Right renal cortex interstitium (tissue), 3 donors: ENCODE data around the gene MYEOV. TPM values are rescaled to one million over a fixed set of nuclear protein-coding genes. Genes with fewer than 3 reads are reported as not detected.
A peak's percentile ranks its signal among the peaks of the same experiment; 100 is the strongest.

ENCODE experiments used
- DNase-seq, 3 donors: peaks; one replicate each; pipeline ENCODE4 v3.0.0-alpha.2; 2013; ENCODE audit warnings: low read depth in 3 of 3, low spot score in 2 of 3
- polyA plus RNA-seq, 3 donors: library from polyadenylated mRNA; unstranded; fragments of 120-200 nt; gene quantifications; one replicate each; pipeline ENCODE4 v1.2.1, GENCODE V29; 2013; ENCODE audit not compliant: insufficient read length in 3 of 3

Gene MYEOV
- polyA plus RNA-seq, 3 donors: 4.5 to 5.6 (median 4.8) TPM

DNA sequence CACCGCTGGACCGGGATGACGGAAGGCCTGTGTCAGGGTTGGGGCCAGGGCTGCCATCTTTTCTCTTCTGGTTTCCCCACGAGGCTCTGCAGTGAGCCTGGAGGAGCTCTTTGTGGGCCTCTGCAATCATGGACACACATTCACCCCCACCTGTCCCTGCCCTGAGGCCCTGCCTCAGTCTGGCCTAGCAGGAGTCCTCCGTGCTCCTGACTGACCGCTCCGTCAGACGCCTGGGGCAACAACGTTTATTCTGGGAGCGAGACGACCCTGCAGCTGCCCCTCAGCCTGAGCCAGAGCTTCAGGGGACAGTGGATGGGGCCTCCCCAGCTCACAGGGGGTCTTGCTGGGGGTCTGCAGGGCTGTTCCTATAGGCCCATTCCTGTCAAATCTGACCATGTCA, 8.2 kb upstream of the MYEOV start:
- no peak for DNase-seq

DNA sequence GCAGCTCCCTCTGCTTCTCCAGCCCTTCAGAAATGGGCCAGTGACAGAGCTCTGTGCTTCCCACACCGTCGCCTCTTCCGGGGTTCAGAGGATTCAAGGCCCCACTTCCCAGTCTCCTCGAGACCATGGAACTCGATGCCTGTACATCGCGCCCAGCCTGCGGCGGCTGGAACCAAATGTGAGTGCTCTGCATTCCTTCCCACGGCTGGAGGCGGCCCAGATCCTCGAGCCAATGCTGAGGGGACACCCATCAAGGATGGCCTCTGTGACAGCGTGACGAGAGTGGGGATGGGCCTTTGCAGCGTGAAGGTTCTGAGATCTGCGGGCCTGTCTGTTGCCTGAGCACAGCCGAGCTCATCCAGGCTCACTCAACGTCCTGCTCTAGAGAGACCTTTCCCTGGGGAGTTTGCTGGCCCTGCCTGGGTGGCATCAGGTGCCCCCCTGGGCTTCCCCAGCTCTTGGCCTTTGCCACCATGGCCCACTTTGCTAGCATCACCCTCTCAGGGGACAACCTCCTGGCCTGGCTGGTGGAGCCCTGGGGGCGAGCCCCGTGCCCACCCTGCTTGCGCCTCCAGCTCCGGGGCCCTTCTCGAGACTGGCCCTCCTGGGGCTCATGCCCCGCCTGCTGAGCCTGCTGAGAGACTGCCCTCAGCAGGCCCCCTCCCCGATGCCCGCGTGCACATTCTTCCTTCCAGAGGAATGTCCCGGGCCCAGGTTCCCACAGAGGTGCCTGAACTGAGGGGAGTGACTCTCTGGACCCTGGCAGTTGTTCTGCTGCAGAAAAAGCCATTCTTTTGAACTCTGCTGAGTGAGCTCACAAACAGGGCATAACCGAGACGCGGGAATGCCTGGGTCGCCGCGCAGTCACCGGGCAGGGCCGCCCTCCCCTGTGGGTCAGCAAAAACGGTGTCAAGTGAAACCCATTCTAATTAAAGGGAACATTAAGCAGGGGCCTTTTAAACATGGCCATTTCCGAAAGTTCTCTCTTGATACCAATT, 7.3 kb upstream of the MYEOV start:
- DNase-seq: peak; percentile 57 to 75 (median 61)

DNA sequence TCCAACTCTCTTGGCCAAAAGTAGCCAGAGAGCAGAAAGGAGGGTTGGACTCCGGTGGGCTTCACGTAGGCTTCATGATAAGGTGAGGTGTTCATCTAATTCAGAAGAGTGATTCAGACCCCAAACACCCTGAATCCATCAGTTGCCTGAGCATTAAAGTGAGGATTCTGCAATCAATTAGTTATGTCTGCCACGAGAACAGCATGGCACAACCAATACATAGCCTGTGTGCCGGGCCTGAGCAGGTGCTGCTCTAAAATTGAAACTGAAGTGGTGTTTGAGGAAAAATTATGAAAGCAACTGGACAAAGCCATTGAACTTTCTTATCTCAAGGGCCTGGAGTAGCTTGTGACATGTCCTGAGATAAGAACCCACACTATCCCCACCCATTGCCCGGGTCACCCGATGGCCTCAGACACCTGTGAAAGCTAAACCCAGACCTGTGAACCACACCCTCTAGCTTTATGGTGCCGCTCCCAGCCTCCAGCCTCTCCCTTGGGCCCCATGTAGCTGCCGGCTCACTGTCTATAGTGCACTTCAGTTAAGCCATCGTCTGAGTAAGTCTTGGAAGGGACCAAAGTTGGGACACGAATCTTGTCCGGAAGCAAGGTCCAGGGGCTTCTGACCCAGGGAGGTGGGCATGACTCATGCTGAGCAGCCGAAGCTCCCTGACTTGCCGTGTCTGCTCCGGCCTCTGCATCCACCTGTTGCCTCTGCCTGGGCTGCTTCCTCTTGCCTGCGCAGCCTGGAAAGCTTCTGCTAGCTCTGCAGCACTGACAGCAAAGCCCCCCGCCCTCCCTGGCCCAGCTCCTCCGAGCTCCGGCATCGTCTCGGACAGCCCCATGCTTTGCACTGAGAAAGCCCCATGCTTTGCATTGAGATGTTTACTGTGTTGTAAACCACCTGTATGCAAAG, 5.7 kb upstream of the MYEOV start:
- no peak for DNase-seq

DNA sequence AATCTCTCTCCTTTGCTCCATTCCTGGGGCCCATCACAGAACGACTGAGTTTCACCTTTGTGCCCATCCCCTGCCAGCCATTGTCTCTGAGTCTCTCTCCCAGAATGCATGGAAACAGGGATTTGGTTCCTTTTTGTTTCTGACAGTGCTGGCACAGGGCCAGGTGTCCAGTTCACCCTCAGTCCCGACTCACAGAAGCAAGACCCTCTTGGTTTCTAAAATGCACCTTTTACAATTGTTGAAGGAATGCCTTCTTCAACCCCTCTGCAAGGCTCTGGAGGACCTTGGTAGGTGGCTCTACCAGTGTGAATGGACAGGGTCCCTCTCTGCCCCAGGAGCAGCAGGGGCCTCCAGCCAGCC, 5.1 kb upstream of the MYEOV start:
- DNase-seq: no peak

DNA sequence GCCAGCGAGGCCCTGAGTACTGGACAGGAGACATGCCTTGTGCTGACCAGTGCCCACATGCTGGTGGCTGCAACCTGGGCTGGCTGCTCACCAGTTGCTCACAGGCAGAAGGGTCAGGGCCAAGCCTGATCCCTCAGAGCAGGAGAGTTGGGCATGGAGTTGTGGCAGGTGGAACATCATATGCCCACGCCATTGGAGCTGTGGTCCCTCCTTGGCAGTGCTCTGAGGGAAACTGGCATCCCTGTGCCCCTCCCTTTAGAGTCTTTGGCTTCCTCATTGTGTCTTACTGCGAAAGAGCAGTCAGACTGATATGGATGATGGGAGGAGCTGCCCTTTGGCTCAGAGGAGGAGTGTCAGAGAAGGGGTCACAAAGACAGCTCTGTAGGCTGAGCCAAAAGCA, 3.1 kb upstream of the MYEOV start:
- no peak for DNase-seq

DNA sequence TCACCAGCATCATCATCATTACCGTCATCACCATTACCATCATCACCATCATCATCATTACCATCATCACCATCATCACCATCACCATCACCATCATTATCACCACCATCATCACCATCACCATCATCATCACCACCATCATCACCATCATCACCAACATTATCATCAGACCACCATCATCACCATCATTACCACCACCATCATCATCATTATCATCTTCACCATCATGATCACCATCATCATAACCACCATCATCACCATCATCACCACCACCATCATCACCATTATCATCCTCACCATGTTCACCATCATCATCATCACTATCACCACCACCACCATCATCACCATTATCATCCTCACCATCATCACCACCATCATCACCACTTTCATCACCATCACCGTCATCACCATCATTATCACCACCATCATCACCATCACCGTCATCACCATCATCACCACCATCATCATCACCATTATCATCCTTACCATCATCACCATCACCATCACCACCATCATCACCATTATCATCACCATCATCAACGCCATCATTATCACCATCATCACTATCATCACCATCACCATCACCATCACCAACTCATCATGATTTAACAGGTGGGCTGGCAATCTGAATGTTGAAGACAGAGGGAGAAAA, 2.4 kb upstream of the MYEOV start:
- no peak for DNase-seq

DNA sequence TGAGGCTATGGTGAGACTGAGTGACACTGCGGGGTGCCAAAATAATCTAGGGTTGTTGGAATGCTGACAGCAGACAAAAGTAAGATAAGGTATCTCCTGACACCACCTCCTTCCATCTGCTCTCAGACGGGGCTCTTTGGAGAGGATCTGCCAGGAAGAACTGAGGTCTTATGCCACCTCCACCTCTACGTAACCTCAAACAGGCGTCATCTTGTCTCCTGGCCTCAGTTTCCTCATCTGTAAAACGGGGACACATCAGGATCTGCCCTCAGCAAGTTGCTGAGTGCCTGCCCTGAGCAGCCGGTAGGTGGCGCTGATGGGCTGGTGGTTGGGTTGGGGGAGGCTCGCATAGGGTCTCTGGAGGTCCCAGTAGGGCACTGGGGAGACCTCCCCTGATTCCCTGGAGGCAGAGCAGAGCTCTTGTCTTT, 1.7 kb upstream of the MYEOV start:
- no peak for DNase-seq

DNA sequence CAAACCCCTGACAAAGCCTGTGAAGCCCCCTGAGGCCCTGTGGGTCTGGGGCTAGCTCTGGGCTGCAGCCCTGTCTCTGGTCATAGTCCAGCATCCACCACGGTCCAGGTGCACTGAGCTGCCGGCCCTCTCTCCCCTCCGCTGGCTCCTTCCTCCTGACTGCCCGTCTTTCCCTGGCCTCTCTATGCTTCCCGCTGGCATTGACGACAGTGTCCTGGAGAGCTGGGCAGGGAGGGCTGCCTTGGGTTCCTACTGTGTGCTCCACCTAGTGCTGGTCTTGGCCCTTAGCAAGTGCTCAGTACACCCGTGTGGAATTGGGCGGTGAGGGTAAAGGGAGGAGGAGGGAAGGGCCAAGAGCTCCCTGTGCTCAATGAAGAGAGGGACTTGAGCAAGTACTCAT, 868 bp upstream of the MYEOV start:
- no peak for DNase-seq

DNA sequence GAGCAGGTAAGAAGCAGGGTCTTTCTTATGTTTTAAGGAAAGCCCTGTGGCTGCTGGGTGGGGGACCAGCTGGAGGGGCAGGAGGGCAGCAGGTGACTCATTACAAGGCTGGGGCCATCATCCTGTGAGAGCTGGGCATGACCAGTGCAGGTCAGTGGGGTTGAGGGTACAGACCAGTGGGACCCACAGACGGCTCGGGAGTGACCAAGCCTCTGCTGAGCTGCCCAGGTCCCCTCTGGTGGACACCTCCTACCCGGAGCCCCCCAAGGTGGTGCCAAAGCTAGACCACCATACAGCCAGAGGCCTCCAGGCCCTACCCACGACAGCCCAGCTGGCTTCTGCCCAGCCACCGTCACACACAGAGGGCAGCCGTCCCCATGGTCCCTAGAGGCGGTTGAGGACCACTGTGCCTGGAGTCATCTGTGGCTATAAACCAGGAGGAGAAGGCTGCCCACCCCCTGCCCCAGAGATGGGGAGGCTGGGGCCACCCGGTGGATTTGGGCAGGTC, 670 bp downstream of the MYEOV start:
- DNase-seq: no peak

DNA sequence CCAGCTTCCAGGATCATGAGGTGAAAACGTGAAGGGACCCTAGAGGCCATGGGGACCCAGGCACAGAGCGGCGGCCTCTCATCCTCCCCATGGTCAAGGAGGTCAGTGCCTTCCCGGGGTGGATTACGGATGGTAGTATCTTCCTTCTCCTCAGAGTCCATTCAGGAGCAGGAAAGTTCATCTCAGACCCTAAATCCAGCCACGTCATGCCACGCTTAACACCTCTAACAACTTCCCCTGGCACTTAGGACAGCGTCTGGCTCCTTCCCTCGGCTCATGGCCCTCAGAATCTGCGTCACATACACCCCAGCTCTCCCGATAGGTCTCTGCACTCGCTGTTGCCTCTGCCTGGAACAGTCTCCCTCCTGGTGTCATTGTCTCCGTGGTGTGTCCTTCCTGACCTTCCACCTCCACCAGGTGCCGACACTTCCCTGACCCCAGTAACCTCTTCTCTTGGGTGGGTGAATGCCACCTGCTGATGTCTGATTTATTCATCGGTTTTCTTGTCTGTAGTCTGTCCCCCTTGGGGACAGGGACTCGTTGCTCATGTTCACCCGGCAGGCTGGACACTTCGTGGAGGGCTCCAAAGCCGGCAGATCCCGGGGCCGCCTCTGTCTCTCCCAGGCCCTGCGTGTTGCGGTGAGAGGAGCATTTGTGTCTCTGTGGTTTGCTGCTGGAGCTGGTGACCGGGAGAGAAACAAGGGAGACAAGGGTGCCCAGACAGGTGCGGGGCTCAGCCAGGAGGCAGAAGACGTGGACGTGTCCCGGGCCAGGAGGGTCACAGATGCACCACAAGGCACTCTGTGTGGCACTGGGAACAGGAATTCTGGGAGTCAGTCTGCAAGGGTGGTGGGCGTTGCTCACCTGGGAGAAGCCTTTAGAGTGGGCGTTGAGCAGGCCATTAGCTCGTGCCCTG, 1.4 kb downstream of the MYEOV start:
- DNase-seq: no peak

DNA sequence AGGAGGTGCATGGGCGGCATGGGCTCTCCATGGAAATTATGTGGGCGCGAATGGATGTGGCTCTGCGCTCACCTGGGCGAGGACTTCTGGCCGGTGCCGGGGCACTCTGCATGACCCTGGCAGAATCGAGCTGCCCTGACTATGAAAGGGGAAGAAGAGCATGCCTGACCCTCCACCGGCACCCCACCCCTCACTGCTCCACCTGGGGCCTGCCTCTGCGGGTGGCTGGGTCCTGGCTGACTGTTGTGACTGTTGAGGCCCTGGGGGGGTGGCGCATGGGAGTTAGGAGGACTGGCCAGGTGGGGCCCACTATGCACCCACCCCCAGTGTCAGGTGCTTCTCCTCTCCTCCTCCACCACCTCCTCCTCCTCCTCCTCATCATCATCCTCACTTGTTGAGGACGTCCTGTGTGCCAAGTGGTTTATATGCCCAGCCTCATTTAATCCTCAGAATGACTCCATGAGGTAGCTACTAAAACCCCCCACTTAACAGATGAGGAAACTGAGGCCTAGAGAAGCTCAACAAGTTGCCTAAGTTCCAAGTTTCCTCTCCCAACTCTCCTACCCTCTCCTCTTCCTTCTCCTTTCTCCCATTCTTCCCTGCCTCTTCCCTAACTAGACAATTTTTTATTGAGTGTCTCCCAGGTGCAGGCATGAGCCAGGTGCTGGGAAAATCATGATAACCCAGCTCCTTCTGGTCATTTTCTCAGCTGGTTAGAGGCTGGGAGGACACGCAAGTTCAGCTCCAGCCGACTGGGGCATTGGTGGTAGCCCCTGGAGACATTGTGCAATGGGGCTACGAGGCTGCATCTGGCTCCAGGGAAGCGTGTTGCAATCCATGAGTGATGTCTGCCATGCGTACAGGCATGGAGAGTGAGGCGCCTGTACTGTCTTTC, 2.3 kb downstream of the MYEOV start:
- no peak for DNase-seq

DNA sequence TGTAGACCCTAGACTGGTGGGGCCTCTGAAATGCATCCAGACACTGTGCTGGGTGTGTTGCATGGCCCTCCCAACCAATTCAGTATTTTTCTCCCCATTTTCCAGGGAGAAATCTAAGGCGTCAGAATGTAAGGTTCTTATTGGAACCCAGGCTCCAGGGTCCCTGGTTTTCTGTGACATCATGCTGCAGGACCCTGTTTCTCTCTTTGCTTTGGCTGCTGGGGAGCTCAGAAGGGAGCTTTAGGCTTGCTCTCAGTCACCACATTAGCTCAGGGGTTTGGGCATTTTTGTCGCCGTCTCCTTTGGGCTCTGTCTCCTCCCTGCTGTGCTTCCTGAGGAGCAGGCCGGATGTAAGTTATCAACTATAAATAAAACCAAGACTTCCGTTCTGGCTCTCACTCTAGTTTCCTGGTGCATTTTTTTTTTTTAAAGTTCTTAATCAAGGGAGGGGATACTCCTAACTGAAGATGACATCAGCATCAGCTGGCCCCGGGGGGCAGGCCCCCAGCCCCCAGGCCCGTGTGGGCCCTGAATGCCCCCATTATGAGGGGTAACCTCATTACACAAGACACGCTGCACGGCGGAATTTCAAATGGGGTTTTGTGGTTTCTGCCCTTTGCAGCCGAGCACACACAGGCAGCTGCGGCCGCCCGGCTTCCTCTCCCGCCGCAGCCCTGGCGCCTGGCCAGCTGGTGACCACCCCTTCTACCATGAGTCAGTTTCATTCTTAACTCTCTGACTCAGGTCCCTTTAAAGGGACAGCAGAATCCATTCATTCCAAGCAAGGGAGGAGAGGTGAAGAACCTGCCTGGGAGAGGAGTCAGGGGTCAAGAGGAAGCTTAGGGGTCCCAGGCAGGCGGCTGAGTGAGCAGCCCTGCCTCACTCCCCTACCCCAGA, 3.2 kb downstream of the MYEOV start:
- DNase-seq: peak; percentile 75 to 83 (median 81)

DNA sequence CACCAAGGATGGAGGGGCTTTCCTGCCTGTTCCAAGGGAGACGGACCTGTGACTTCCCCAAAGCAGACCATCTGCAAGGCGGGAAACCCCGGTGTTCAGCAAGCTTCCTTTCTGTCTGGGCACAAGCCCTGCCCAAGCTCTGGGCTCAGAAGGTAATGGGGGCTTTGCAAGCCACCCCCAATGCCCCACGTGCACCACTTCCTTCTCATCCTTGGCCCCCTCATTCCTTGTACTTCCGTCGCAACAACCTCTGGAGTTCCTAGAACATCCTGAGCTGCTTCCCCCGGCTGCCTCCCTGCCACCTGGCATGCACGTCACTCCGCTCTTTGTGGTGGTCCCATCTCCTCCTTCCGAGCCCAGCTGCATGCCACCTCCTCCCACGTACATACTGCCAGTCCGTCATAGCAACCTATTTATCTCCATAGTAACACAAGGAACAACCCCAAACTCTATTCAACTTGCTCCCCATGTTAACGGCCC, 3.9 kb downstream of the MYEOV start:
- DNase-seq: no peak

DNA sequence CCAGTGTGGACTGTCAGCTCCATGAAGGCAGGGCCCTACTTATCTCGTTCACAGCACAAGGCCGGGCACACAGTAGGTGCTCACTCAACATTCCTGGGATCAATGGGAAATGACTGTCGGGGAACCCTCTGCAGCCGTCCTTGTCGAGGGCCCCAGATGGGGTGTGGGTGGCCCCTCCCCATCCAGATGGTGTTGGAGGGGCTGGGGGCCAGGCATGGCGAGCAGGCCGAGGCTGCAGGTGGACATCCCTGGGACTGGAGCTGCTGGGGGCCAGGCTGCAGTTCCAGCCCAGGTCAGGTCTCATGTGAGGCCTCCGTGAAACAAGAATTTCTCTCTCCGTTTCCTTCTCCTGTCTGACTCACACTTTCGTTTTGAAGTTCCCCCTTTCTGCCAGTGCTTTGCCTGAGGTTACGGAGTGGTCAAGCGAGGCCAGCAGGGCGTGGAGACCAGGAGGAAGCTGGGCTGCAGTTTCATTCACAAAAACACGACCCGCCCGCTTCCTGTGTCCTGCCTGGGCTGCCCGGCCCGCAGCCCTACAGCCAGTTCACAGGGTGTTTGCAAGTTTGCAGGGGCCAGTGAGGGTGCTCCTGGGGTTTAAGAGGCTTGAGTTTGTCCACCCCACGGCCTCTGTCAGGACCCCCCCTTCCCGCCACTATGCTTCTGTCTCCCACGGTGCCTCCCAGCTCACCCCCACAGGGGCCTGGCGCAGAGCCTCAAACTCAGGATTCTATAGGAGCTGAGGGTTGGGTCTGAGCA, 4.5 kb downstream of the MYEOV start:
- no peak for DNase-seq

DNA sequence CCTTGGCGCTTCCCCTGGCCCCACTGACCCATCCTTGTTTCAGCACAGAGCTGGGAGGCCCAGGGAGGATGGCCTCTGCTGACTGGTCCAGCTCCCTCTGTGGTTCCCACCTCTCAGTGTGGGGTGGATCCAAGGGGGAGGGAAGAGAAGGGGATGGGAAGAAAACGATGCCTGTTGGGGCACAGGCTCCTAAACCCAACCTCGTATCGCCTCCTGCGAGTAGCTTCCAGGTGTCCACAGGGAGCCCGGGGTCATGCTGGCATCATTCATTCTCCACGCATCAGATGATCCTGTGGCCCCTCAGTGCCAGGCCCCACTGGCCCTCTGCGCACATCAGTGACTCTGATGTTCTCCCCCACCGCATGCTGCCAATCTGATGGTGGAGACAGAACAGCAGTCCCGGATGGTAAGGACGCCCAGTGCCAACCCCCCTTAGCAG, 5.1 kb downstream of the MYEOV start:
- no peak for DNase-seq

DNA sequence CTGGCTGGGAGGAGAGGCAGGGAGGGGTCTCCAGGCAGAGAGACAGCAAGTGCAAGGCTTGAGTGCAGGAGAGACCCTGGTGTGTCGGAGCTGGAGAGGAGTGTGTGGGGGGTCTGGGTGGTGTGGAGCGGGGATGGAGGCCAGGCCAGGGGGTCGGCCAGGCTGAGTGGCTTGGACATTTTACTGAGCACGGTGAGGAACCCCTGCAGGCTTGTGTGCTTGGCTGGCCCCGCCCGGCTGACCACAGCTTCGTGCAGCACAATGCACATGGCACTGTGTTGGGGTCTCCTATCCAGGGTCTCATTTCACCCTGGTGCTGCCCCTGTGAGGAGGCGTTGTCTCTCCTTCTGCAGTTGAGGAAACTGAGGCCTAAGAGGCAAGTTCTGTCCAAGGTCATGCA, 5.6 kb downstream of the MYEOV start:
- no peak for DNase-seq
